ENCODE data around the gene SART1.

SART1 gene

DNA sequence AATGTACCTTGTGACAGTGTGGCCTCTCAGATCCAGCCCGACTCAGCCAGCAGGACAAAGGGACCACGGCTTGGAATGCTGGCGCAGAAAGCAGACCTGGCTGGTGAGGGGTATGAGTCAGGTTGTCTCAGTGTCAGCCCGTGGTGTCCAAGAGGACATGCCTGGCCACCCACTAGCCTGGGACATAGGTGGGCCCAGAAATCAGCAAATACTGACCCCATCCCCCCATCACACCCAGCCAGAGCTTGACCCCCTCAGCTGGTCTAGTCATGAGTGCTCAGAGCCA is 45.3 kb downstream of the SART1 start:
- TF ChIP-seq, protein P1, sequence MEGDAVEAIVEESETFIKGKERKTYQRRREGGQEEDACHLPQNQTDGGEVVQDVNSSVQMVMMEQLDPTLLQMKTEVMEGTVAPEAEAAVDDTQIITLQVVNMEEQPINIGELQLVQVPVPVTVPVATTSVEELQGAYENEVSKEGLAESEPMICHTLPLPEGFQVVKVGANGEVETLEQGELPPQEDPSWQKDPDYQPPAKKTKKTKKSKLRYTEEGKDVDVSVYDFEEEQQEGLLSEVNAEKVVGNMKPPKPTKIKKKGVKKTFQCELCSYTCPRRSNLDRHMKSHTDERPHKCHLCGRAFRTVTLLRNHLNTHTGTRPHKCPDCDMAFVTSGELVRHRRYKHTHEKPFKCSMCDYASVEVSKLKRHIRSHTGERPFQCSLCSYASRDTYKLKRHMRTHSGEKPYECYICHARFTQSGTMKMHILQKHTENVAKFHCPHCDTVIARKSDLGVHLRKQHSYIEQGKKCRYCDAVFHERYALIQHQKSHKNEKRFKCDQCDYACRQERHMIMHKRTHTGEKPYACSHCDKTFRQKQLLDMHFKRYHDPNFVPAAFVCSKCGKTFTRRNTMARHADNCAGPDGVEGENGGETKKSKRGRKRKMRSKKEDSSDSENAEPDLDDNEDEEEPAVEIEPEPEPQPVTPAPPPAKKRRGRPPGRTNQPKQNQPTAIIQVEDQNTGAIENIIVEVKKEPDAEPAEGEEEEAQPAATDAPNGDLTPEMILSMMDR (IDR thresholded peaks at IDR 0.05): no peak

DNA sequence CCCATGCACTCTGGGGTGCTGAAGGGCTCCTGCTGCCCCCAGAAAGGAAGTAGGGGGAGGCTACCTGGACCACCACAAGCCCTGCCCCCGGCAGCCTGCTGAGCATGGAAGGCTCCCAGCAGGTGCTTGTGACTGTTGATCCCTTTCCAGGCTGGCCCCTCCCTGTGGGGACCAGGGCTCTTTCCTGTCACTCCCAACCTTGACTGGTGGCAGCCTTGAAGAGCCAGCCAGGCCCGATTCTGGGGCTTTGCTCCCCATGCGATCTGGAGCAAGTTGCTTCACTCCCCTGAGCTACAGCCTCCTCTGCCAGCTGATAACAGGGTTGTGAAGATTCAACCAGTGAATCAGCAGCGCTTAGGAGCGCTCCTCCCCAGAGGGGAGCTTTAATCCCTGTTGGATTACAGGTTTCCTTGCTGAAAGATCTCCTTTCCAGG is 45.7 kb downstream of the SART1 start:
- TF ChIP-seq, protein P1 (IDR thresholded peaks at IDR 0.05): no peak

DNA sequence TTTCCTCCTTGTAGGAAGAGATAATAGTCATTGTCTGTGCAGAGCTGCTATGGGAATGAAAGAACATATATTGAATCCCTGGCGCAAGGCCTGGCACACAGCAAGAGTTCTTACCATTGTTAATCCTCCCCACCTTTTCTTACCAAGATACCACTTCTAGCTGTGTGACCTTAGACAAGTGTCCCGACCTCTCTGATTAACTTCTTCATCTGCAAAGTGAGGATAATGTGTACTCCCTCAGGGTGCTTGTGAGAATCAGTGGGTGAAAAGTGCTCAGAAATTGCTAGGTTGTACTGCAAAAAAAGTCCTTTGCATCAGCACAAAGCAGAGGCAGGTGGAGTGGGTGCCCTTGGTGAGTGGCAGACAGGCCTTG is 46.5 kb downstream of the SART1 start:
- TF ChIP-seq, protein P1 (IDR thresholded peaks at IDR 0.05): no peak

DNA sequence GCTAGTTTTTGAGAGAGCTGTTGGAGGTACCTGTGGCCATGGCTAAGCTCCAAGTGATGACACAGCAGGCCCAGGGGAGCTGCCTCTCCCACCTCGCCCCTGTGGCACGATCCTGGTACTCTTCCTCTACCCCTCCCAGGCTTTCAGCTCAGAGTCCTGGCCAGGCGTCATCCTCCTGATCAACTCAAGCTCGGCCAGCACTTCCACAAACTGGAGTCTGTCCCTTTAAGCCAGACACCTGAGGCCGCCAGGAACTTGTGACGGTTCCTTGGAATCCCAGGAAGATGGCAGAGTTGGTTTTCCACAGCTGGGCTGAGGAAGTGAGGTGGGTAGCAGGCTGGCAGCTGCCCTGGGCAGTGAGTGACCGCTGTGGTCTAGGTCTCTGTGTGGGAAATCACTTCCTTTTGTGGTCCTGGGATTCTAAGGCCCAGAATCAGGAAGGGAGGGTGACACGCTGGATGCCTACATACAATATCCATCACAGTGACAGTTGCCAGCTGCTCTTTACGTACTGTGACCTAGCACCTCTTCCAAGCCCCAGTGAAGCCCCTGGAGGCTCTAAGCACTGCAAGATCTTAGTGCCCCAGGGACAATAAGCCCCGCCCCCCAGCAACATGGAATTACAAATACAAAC is 47.1 kb downstream of the SART1 start:
- TF ChIP-seq, protein P1 (IDR thresholded peaks at IDR 0.05): no peak

DNA sequence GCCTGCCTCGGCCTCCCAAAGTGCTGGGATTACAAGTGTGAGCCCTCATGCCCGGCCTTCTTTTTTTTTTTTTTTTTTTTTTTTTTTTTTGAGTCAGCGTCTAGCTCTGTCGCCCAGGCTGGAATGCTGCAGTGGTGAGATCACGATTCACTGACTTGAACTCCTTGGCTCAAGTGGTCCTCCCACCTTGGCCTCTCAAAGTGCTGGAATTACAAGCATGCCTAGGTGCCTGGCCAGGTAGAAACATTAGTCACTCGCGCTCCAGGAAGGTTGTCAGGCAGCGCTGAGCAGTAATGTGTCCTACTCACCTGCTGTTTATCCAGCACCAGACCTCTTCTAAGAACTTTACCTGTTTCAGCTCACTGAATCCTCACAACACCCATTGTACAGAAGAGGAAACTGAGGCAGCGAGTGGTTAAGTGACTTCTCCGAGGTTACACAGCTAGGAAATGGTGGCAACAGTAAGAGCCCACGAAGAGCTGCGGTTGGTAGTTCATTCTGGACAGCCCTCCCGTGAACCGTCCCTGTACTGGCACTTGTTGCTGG is 49.8 kb downstream of the SART1 start:
- TF ChIP-seq, protein P1 (IDR thresholded peaks at IDR 0.05): no peak

DNA sequence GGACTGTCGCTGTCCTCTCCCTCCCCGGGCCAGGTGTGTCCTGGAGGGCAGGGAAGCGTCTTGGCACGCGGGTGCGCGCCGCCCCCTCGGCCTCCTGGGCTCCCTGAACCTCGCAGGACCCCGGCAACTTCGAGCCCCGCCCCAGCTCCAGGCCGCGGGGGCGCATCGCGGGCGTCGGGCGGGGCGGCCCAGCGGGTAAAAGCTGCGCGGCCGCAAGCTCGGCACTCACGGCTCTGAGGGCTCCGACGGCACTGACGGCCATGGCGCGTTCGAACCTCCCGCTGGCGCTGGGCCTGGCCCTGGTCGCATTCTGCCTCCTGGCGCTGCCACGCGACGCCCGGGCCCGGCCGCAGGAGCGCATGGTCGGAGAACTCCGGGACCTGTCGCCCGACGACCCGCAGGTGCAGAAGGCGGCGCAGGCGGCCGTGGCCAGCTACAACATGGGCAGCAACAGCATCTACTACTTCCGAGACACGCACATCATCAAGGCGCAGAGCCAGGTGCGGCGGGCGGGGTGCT is 50.3 kb downstream of the SART1 start, which contains the start of gene CST6:
Gene CST6 (plus strand): TSS at position 224 of the 519 bp plus-strand sequence. CDS start 37 bp downstream, at position 261.
- TF ChIP-seq, protein P1 (IDR thresholded peaks at IDR 0.05): no peak

DNA sequence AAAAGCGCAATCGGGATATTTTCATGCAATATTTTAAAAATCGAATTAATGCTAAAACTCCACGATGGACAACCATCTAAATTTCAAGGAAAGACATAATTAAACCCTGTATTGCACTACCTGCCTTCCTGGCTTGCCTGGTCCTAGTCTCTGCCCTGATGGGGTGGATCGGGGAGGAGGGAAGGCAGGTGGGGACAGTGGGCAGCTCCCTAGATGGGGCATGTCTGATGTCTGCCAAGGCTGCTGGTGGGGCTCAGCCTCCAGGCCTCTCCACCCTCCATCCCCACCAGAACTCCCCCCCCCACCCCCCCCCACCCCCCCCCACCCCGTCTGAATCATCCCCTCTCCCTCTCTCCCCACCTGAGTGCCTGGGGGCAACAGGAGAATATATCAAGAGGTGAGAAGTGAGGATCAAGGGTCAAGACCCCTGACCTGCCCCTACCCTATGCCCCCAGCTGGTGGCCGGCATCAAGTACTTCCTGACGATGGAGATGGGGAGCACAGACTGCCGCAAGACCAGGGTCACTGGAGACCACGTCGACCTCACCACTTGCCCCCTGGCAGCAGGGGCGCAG is 50.9 kb downstream of the SART1 start:
- TF ChIP-seq, protein P1 (IDR thresholded peaks at IDR 0.05): no peak
